HG02870 (cell line): ENCODE data around the gene HYAL3.
"Not testable (repeated sequence)": the region's sequence is repeated elsewhere in the genome, so short reads cannot be mapped to it uniquely, and the experiment has no call there.

ENCODE experiments used
- ATAC-seq: cut with Tn5 transposase; IDR thresholded peaks from one replicate; pipeline ENCODE4 v1.9.1; 2021; ENCODE audit warnings: mild to moderate bottlenecking, moderate library complexity; ENCODE audit not compliant: unreplicated experiment

The HYAL3 gene

DNA sequence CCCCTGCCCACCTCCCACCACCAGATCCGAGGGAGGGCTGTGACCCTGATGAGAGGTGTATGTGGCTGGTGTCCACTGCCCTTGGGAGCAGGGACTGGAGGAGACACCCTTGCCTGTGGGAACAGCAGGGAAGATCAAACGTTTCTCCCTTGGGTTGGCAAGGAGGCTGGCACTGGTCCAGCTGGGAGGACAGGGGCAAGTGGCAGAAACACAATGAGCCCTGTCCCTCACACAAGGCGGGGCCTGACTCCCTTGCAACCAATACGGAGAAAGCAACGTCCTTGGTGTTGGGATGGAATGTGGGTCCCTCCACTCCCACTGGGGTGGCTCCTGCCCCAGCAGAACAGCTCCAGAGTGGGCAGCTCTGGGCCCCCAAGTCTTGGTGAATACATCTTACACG, 18.1 kb upstream of the HYAL3 start:
- ATAC-seq: no peak

DNA sequence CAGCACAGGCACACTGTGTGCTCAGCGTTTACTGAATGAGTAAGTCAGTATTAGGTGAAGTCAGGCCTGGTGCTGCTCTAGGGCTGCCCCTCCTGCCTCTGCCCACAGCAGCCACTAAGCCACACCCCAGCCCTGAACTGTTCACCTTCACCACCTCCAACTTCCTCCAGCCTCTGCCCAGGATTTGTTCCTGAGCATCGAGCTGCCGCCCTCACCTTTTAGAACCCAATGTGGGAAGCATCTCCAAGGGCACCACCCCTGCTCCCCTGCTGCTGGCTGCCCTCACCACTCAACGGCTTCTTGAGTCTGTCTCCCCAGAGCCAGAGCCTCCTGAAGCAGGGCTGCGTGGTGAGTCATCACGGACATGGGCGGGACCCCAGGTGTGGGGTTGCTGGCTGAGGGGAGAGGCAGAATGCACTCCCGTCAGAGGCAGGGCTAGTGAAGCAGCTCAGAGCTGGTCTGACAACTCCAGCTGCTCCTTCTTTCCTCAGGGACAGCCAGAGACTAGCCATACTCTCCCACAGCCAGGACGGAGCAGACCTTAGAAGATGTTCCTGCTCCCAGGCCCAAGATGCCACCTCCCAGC, 17.5 kb upstream of the HYAL3 start:
- ATAC-seq: no peak

DNA sequence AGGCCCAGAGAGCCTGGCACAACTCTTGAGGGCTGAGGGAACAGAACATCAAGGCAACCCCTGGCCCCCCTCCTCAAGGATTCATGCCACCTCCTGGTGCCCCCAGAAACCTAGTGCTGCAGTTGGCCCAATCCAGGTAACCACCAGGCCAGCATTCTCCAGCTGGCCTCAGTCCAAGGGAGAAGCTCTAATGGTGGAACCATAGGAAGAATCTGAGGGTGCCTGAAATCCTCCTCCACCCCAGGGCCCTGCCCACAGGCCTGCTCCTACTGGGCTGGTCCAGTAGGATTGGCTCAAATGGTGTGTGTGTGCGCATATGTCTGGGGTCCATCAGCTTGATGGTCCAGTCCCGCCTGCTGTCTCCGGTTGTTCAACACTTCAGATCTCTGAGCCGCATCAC, 15.6 kb upstream of the HYAL3 start:
- no peak for ATAC-seq

DNA sequence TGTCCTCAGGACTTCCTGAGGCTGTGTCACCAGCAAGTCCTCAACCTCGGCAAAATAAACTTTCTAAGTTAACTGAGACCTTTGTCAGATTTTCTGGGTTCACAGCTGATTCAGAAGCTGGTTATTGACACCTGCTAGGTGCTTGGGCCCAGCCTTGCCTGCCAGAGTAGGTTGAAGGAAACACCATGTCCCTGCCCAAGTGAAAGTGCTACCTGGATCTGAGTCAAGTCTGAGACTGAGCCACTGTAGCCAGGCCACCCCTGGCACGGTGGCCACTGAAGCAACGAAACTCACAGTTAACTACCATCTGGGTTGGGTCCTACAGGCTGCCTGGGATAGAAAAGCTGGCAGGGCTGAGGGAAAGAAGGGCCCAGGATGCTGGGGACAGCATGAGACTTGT, 15.1 kb upstream of the HYAL3 start:
- ATAC-seq: no peak

DNA sequence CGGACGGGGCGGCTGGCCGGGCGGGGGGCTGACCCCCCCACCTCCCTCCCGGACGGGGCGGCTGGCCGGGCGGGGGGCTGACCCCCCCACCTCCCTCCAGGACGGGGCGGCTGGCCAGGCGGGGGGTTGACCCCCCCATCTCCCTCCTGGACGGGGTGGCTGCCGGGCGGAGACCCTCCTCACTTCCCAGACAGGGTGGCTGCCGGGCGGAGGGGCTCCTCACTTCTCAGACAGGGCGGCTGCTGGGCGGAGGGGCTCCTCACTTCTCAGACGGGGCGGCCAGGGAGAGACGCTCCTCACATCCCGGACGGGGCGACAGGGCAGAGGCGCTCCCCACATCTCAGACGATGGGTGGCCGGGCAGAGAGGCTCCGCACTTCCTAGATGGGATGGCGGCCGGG, 12.8 kb upstream of the HYAL3 start:
- not testable (repeated sequence) for ATAC-seq

DNA sequence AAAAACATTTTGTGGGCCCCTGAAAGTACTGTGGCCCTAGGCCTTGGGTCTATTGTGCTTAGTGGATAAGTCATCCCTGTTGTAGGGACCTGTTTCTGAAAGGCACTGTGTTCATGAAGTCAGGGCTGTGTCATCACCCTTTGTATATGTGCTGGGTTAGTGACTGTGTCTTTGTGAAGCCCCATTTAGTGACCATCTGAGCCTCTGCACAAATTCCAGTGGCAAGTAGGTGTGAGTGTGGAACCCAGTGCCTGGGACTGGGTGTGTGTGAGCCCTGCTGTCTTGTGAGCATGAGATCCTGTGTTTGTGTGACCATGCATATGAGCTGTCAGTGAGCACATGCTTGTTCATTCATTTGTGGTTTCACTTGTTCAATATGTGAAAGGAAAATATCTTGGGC, 5.4 kb upstream of the HYAL3 start:
- ATAC-seq: no peak

DNA sequence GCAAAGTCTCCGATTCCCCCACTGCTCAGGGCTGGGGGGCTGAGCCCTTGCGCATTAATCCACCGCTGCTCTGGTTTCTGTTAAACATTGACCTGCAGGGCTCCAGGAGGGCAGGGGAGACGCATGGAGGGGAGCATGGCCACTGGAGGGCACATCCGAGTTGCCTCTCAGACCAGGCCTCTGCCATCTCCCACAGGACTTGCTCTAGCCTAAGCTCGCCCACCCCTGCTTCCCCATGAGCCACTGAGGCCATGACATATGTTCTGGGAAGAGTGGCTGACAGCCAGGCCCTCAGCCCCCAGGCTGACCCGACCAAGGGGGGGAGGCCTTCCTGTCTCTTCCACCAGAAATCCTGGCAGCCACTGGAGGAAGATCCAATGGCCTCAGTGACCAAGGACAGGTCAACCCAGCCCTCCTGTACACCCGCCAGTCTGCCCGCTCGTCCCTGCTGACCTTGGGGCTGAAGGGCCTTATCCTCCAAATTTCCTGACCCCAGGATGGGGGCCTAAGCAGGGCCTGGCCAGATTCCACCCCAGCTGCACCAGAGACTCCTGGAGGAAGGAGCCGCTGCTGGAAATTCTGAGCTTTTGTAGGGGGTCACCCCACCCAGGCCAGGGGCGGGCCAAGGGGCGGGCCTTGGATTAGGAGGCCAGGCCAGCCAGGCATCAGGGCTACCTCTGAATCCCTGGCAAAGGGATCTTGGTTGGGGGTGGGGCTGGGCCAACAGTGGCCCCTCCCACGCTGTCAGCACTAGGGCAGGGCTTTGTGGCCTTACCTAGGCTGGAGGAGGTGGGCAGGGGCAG, 4.0 kb upstream of the HYAL3 start, which contains the start of gene HYAL1:
Gene HYAL1 (minus strand): TSS at position 562 of the 803 bp plus-strand sequence. CDS start 618 bp downstream, outside the sequence.
- ATAC-seq: no peak

DNA sequence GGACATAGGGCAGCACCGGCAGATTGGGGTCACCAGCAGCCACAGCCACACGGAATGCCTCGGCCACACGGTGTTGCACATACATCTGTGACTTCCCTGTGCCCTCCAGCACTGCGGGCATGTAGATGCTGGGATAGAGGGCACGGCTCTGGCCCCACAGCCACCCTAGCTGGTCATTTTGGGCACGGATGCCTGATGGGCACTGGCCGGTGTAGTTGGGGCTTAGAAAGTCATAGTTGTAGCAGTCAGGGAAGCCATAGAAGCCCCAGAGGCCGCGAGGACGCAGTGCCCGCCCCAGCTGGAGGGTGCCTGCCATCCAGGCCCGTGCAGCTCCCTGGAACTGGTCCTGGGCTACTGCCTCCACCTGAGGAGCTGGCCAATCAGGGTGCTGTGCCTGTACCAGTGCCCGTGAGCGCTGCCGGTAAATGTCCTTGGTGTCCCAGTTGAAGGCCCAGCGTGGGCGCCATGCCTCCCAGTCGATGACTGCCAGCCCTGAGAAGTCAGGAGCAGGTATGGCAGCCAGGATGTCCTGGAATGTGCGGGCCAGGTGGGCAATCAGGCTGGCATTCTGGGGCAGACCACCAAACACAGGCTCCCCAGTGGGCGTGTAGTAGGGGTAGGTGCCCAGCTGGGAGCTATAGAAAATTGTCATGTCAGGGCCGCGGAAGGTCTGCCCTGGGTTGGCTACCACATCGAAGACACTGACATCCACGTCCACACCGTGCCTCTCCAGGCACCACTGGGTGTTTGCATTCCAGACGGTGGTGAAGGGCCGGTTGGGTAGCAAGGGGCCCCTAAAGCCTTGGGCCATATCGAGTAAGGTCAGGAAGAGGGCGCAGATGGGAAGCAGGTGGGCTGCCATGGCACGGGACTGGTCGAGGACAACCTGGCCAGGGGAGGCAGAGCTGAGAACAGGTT, 3.1 kb upstream of the HYAL3 start:
- no peak for ATAC-seq

DNA sequence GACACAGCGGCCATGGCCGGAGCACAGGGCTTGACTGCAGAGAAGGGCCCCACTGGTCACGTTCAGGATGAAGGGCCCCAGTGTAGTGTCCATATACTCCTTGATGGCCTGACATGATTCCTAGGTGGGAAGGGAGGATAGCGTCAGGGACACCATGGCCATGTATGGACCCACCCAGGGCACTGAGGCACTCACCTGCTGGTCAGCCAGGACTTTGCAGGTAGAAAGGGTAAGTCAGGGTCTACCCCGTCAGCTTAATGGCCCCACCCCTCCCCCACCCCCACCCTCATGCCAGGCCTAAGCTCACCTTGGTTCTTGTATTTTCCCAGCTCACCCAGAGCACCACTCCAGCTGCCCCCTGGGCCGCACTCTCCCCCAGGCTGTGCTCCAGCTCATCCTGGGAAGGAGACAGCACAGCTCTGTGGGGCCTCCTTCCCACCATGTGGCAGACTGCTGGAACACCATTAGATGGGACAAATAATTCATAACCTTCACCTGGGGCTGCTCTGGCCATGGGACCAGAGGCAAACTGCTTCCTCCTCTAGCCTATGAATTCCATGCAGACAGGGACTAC, 1.6 kb upstream of the HYAL3 start:
- ATAC-seq: no peak

DNA sequence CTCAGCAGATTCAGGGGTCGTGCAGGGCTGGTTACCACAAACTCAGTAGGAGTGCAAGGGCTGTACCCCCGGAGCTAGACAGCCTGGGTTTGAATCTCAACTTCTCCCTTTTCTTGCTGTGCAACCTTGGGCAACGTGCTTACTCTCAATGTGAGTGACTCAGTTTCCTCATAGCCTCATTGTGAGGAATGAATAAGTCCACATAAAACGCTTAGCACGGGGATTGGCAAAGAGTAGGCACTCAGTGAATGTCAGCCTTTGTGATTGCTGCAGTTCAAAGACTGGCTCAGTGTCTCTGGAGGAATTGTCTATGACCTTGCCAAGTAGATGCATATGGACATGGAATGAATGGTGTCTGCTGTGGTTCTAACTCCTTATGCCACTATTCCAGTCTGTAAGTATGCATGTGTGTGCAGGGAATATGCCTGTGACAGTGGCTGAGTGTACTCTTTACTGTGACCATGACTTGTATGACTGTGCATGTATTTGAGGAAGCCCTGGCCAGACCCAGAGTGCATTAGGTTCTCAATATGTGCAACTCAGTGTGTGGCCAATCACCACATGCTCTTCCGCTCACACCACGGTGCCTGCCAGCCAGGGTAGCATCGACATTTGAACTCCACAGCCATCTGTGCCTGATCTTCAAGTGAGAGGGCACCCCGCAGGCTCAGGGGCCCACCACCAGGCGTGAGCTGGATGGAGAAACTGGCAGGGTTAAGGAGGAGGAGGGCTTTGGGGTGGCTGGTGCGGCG, 900 bp upstream of the HYAL3 start:
- ATAC-seq: no peak

DNA sequence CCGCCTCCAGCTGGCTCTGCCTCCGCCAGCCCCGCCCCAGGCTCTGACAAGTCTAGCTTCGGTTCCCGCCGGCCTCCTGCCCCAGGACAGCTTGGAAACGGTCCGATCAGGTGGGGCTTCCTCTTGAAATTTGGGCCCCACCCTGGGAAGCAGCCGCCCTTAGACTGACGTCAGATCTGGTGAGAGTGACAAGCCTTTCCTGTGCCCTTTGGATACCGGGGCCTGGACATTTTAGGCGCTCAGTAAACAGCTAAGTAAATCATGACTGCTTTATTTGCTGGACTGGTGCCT, 378 bp upstream of the HYAL3 start:
- no peak for ATAC-seq

DNA sequence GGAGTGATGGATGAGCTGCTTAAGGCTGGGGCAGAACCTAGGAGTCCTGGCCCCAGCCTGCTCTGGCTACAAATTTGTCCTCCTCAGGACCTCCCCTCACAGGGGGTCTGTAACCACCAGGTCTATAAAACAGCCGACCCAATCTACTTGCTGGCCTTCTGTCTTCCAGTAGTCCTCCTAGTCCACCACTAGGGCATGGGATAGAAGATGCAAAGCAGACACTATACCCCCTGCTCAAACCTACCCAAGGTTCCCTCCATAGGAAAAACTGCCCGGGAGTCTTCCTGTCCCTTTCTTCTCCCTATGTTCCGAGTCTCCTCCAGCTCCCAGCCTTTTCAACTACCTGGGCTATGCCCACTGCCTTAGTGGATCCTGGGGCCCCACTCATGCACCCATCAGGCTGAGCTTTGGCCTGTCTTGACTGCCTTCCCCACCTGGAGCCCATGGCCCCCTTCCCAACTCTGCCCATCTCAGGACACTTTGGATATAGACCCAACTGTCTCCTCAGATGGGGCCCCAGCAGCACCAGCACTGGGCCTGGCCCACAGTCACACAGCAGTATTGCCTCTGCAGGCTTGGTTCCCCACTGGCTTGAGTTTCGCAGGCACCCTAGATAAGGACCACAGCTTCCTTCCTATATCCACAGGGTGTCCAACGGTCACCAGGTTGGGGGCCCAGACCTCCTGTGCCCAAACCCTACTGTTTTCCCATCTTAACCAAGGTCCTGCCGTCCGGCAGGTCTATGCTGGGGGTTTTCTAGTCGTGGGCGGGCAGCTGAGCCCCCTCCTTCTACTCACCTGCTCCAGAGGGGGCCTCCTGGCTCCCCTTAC, 1.1 kb downstream of the HYAL3 start:
- ATAC-seq: no peak

DNA sequence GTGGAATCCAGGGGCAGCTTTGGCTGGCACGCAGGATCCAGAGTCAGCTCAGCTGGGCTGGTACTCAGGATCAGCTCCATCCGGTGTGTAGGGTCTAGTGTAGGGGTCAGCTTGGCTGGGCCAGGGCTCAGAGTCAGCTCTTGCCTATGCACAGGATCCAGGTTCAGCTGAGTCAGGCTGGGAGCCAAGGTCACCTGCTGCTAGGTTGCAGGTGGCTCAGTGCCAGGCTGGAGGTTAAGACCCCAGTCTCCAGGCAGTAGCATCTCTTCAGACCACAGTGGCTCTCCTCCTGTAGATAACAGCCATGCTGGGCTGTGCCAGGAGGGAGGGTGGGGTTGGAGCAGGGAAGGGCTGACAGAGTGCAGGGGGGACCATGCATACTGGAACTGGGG, 1.8 kb downstream of the HYAL3 start:
- ATAC-seq: no peak

DNA sequence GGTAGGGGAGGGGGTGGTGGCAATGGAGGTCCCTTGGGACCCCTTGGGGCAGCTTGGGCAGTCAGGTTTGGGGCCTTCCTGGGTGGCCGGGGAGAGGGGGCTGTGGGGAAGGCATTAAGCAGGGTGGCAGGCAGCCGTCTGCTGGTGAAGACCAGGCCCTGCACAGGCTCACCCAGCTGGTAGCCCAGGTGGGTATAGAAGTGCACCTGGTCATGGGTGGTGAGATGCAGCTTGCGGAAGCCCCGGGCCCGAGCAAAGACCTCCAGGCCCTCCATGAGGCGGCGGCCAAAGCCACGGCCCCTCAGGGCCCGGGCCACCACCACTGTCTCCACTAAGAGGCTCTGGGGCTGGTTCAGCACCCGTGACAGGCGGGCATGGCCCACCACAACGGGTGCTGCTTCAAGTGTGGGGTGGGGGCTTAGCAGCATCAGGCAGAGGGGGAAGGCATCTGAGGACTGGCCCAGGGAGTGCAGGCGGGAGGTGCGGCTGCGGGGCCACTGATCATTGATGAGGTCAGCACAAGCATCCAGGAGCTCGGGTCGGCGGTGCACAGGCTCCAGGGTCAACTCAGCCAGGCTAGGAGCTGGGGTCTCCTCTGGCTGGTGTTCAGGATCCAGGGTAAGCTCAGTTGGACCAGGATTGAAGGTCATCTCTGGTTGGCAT, 2.4 kb downstream of the HYAL3 start:
- ATAC-seq: no peak

DNA sequence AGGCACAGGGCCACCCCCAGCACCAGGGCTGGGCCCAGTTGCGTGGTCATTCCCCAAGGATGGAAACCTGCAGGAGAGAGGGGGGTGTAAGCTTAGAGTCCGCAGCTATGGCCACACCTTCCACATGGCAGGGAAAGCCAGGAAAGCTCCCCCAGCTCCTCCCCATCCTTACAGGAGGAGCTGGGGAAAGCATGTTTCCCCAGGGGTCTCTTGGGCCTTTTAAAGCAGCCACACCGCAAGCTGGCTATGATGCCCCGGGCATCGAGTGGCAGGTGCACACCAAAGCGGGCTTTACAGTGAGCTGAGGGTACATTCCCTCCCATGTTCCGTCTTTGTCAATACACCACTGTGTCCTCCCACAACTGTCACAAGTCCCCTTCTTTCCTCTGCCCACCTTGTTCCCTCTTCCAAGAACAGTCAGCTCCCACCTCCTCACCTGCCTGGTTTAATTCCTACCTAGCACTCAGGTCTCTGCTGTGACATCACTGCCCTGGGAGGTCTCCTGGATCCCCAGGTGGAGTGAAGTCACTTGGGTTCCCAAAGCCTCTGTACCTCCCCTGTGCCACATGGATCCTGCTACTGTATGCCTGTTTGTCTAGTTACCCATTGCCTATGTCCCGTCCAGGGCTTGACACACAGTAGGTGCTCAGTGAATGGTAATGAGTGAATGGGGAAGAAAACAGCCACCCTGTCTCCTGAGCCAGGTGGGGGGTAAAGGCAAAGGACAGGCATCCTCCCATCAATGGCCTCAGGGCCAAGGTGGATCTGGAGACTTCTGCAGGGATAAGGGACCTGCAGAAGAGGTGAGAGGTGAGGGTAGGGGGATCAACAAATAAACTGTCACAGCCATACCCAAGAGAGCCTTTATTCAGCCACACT, 3.4 kb downstream of the HYAL3 start:
- ATAC-seq: no peak

DNA sequence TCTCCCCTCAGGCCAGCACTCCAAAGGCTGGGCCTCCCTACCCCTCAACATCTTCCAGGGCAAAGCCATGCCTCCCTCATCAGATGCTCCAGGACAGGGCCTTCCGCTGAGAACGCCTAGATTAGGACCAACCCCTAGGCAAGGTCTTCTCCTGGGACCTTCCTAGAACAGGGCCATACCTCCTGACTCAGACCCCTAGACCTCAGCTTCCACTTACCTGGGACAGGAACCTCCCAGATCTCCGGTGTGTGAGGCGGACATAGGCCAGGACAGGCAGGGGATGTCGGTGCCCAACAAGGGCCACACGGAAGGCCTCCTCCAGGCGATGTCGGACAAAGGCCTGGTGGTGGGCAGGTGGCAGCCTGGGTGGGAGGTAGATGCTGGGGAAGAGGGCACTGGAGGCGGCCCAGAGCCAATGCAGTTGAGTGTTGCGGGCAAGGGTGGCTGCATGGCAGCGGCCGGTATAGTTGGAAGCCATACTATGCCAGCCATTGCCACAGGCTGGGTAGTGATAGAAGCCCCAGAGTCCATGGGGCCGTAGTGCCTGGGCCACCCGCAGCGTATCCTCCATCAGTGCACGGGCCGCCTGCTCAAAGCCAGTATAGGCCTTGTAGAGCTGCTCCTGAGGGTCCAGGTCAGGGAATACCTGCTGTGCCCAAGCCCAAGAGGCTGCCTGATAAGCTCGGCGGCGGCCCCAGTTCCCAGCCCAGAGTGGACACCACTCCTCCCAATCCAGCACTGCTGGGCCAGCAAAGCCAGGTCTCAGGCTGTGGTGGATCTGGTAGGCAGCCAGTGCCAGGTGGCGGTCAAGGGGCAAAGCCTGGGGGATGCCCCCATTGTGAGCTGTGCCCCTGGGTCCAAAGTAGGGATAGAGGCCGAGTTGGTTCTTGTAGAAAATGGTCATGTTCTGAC, 4.5 kb downstream of the HYAL3 start:
- no peak for ATAC-seq

DNA sequence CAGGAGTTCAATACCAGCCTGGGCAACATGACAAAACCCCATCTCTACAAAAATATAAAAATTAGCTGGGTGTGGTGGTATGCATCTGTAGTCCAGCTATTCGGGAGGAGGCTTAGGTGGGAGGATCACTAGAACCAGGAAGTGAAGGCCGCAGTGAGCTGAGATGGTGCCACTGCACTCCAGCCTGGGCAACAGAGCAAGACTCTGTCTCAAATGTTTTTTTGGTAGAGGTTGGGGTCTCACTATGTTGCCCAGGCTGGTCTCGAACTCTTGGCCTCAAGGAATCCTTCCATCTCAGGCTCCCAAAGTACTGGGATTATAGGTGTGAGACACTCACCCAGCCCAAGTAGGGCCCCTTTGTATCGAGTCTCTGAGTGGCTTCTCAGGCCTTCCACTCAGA, 5.1 kb downstream of the HYAL3 start:
- no peak for ATAC-seq
